ENCODE results near the gene PLD4.
"Not testable (repeated sequence)": the region's sequence is repeated elsewhere in the genome, so short reads cannot be mapped to it uniquely, and the experiment has no call there.

The PLD4 gene

DNA sequence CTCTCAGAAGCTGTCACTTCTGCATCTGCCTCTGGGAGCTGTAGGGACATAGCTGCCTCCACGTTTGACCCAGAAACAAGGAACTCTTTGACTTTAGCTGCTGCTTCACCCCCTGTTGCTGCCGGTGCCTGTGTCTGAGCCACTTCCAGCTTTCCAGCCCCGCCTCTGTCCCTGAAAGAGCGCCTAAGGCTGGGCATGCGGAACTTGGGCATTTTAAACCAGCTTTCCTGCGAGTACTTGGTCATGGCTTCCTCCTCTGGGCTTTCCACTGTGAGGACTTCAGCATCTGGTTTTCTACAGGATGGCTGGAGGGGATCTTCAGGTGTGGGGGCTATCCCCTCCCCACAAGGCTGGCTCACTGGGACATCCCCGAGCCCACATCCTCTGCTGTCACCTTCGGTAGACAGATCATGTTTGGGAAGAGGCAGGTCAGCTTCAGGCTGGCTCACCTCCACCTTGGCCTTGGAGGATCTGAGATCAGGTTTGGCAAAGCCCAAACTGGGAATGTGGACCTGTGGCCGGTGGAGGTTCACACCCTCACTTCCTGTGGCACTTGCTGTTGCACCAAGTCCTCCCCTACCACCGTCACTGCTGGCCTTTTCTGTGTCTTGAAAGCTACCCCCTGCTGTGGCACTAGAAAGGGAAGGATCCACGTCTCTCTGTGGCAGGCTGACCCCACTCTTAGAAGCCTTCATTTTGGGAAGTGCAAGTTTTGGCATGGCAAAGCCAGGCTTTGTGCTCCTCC, 15.2 kb downstream of the PLD4 start:
- Histone ChIP-seq H3K27ac (ENCODE audit: low read depth, low read length) (no peak overlapping the region), H3K9me3 (ENCODE audit: control insufficient read depth, insufficient read depth, low read depth, low read length) (no peaks in the 10 kb centered on the region), H3K36me3 (ENCODE audit: control insufficient read depth, insufficient read depth, low read length) (no peaks in the 10 kb centered on the region), H3K4me3 (ENCODE audit: low read depth, low read length) (no peak overlapping the region), H3K27me3 (ENCODE audit: control insufficient read depth, insufficient read depth, low read length) (peaks cover 43% of the 10 kb centered on the region), H3K9ac (ENCODE audit: low read length) (no peak overlapping the region), H3K4me1 (ENCODE audit: control insufficient read depth, insufficient read depth, low read length) (no peaks in the 10 kb centered on the region; the same call in 1 of the 2 replicates)

GRCh38 chr14:104940526-104941150, 16.0 kb downstream of the PLD4 start:
- no peak overlapping the region for H3K9ac ChIP-seq (ENCODE audit: low read length)
- H3K36me3 ChIP-seq (ENCODE audit: control insufficient read depth, insufficient read depth, low read length): no peaks in the 10 kb centered on the region
- H3K27me3 ChIP-seq (ENCODE audit: control insufficient read depth, insufficient read depth, low read length): peaks cover 35% of the 10 kb centered on the region
- H3K4me1 ChIP-seq (ENCODE audit: control insufficient read depth, insufficient read depth, low read length): no peaks in the 10 kb centered on the region; the same call in 1 of the 2 replicates
- H3K9me3 ChIP-seq (ENCODE audit: control insufficient read depth, insufficient read depth, low read depth, low read length): no peaks in the 10 kb centered on the region
- no peak overlapping the region for H3K27ac ChIP-seq (ENCODE audit: low read depth, low read length)
- H3K4me3 ChIP-seq (ENCODE audit: low read depth, low read length): no peak overlapping the region

DNA sequence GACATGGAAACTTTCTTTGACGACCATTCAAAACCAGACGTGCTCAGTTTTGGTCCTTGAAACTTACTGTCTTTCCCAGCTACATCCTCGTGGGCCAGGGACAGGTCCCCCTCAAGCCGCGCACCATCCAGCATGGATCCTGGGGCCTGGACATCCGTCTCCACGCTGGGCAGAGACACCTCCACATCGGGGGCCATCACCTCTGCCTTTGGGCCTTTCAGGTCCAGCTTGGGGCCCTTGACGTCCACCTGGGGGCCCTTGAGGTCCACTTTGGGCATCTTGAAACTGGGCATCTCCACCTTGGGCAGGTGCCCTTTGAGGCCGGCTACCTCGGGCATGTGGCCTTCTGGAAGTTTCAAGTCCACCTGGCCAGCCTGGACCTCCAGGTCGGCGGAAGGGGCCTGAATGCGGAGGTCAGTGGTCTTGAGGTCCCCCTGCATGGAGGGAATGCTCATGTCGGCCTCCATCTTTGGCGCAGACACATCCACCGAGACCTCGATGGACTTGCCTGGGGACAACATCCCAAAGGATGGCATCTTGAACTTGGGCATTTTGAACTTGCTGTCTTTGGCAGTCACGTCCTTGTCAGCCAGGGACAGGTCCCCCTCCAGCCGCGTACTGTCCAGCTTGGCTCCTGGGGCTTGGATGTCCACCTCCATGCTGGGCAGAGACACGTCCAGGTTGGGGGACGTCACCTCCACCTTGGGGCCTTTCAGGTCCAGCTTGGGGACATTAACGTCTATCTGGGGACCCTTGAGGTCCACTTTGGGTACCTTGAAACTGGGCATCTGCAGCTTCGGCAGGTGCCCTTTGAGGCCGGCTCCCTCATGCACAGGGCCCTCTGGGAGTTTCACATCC, 17.1 kb downstream of the PLD4 start:
- H3K27me3 ChIP-seq (ENCODE audit: control insufficient read depth, insufficient read depth, low read length): peaks cover 30% of the 10 kb centered on the region
- H3K4me1 ChIP-seq (ENCODE audit: control insufficient read depth, insufficient read depth, low read length): no peaks in the 10 kb centered on the region; the same call in 1 of the 2 replicates
- H3K9me3 ChIP-seq (ENCODE audit: control insufficient read depth, insufficient read depth, low read depth, low read length): no peaks in the 10 kb centered on the region
- H3K4me3 ChIP-seq (ENCODE audit: low read depth, low read length): no peak overlapping the region
- no peaks in the 10 kb centered on the region for H3K36me3 ChIP-seq (ENCODE audit: control insufficient read depth, insufficient read depth, low read length)
- H3K9ac ChIP-seq (ENCODE audit: low read length): no peak overlapping the region
- no peak overlapping the region for H3K27ac ChIP-seq (ENCODE audit: low read depth, low read length)

GRCh38 chr14:104942586-104942985, 17.9 kb downstream of the PLD4 start:
- Histone ChIP-seq H3K27me3 (ENCODE audit: control insufficient read depth, insufficient read depth, low read length) (peaks cover 21% of the 10 kb centered on the region), H3K9ac (ENCODE audit: low read length) (no peak overlapping the region), H3K36me3 (ENCODE audit: control insufficient read depth, insufficient read depth, low read length) (no peaks in the 10 kb centered on the region), H3K9me3 (ENCODE audit: control insufficient read depth, insufficient read depth, low read depth, low read length) (no peaks in the 10 kb centered on the region), H3K27ac (ENCODE audit: low read depth, low read length) (no peak overlapping the region), H3K4me1 (ENCODE audit: control insufficient read depth, insufficient read depth, low read length) (no peaks in the 10 kb centered on the region; the same call in 1 of the 2 replicates), H3K4me3 (ENCODE audit: low read depth, low read length) (no peak overlapping the region)

- not testable (repeated sequence) for H3K4me1 ChIP-seq (ENCODE audit: control insufficient read depth, insufficient read depth, low read length); H3K27ac ChIP-seq (ENCODE audit: low read depth, low read length); H3K9me3 ChIP-seq (ENCODE audit: control insufficient read depth, insufficient read depth, low read depth, low read length); H3K4me3 ChIP-seq (ENCODE audit: low read depth, low read length); H3K9ac ChIP-seq (ENCODE audit: low read length); H3K36me3 ChIP-seq (ENCODE audit: control insufficient read depth, insufficient read depth, low read length)
- peaks cover 14% of the 10 kb centered on the region for H3K27me3 ChIP-seq (ENCODE audit: control insufficient read depth, insufficient read depth, low read length)
Observed at GRCh38 chr14:104943216-104944015, 18.7 kb downstream of the PLD4 start.

GRCh38 chr14:104944016-104944308, 19.3 kb downstream of the PLD4 start:
- H3K4me1 ChIP-seq (ENCODE audit: control insufficient read depth, insufficient read depth, low read length); H3K9ac ChIP-seq (ENCODE audit: low read length); H3K9me3 ChIP-seq (ENCODE audit: control insufficient read depth, insufficient read depth, low read depth, low read length); H3K36me3 ChIP-seq (ENCODE audit: control insufficient read depth, insufficient read depth, low read length); H3K4me3 ChIP-seq (ENCODE audit: low read depth, low read length); H3K27ac ChIP-seq (ENCODE audit: low read depth, low read length); H3K27me3 ChIP-seq (ENCODE audit: control insufficient read depth, insufficient read depth, low read length): not testable (repeated sequence)

- not testable (repeated sequence) for H3K4me1 ChIP-seq (ENCODE audit: control insufficient read depth, insufficient read depth, low read length); H3K9ac ChIP-seq (ENCODE audit: low read length); H3K27ac ChIP-seq (ENCODE audit: low read depth, low read length); H3K27me3 ChIP-seq (ENCODE audit: control insufficient read depth, insufficient read depth, low read length); H3K36me3 ChIP-seq (ENCODE audit: control insufficient read depth, insufficient read depth, low read length); H3K4me3 ChIP-seq (ENCODE audit: low read depth, low read length); H3K9me3 ChIP-seq (ENCODE audit: control insufficient read depth, insufficient read depth, low read depth, low read length)
Observed at GRCh38 chr14:104944436-104945205, 19.9 kb downstream of the PLD4 start.

GRCh38 chr14:104945266-104945665, 20.6 kb downstream of the PLD4 start:
- not testable (repeated sequence) for H3K9me3 ChIP-seq (ENCODE audit: control insufficient read depth, insufficient read depth, low read depth, low read length); H3K27me3 ChIP-seq (ENCODE audit: control insufficient read depth, insufficient read depth, low read length); H3K27ac ChIP-seq (ENCODE audit: low read depth, low read length); H3K36me3 ChIP-seq (ENCODE audit: control insufficient read depth, insufficient read depth, low read length); H3K4me3 ChIP-seq (ENCODE audit: low read depth, low read length); H3K9ac ChIP-seq (ENCODE audit: low read length); H3K4me1 ChIP-seq (ENCODE audit: control insufficient read depth, insufficient read depth, low read length)

- H3K4me3 ChIP-seq (ENCODE audit: low read depth, low read length); H3K4me1 ChIP-seq (ENCODE audit: control insufficient read depth, insufficient read depth, low read length); H3K9ac ChIP-seq (ENCODE audit: low read length); H3K36me3 ChIP-seq (ENCODE audit: control insufficient read depth, insufficient read depth, low read length); H3K27ac ChIP-seq (ENCODE audit: low read depth, low read length); H3K9me3 ChIP-seq (ENCODE audit: control insufficient read depth, insufficient read depth, low read depth, low read length); H3K27me3 ChIP-seq (ENCODE audit: control insufficient read depth, insufficient read depth, low read length): not testable (repeated sequence)
Observed at GRCh38 chr14:104945986-104946965, 21.6 kb downstream of the PLD4 start.
